Thyroid gland (tissue), 4 donors: ENCODE measurements around the gene RAB1B.

ENCODE experiments used
- POLR2A ChIP-seq, 2 donors: fragments of 450-650 bp; IDR thresholded peaks; one replicate each; pipeline ENCODE4 v1.6.1; 2017; ENCODE audit warnings: antibody characterized with exemption in 2 of 2, mild to moderate bottlenecking in 2 of 2, moderate library complexity in 1 of 2
- TF ChIP-seq, protein P1 (sequence below), 6 experiments: fragments of 200-600 bp in 3 of 6; fragments of 450-650 bp in 3 of 6; sonication (generic) in 3 of 6; IDR thresholded peaks; one replicate each; pipeline ENCODE4 v1.5.1; 2016 to 2019; ENCODE audit warnings: antibody characterized with exemption in 6 of 6, mild to moderate bottlenecking in 2 of 6, inconsistent platforms in 1 of 6, moderate library complexity in 1 of 6

DNA sequence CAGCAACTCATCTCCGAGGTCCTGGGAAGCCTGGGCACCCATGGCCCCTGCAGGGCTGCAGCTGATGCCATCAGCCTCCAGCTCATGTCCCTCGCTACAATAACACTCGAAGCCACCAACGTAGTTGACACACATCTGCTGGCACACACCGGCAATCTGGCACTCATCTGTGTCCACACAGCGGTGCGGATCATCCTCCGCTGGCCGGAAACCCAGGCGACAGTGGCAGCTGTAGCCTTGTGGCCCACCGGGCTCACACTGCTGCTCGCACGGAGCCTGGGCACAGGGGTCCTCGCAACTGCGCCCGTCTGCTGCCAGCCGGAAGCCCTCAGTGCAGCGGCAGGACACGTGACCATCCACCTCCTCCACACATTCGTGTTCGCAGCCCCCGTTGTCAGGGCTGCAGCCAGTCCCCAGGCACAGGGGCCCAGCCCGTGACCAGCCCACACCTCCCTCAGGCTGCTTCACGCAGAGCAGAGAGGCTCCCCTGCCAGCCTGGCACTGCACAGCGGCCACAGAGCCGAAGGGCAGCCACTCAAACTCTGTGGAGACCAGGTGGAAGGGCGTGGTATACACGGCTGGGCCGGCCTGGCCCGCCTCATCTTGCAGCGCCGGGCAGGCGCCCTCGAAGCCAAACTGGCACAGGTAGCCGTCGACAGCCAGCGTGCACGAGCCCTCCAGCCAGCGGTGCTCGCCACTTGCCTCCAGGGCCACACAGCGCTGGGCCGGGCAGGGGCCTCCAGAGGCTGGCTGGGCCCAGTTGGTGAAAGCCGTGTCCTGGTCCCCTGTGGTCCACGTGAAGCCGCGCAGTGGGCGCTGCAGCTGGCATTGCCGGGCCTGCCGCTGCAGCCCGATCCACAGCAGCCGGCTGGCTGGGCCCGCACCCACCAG, 47.7 kb downstream of the RAB1B start:
- TF ChIP-seq, protein P1, sequence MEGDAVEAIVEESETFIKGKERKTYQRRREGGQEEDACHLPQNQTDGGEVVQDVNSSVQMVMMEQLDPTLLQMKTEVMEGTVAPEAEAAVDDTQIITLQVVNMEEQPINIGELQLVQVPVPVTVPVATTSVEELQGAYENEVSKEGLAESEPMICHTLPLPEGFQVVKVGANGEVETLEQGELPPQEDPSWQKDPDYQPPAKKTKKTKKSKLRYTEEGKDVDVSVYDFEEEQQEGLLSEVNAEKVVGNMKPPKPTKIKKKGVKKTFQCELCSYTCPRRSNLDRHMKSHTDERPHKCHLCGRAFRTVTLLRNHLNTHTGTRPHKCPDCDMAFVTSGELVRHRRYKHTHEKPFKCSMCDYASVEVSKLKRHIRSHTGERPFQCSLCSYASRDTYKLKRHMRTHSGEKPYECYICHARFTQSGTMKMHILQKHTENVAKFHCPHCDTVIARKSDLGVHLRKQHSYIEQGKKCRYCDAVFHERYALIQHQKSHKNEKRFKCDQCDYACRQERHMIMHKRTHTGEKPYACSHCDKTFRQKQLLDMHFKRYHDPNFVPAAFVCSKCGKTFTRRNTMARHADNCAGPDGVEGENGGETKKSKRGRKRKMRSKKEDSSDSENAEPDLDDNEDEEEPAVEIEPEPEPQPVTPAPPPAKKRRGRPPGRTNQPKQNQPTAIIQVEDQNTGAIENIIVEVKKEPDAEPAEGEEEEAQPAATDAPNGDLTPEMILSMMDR (IDR thresholded peaks at IDR 0.05) = no peak
- TF ChIP-seq POLR2A (IDR thresholded peaks at IDR 0.05) = no peak
